Large intestine (tissue), 3 donors: ENCODE results near the gene KLHL13. TPM values are rescaled to one million over a fixed set of nuclear protein-coding genes. Genes with fewer than 3 reads are reported as not detected.

Source experiments
- DNase-seq, 2 donors: peaks; one replicate each; pipeline versions ENCODE4 v3.0.0 to v3.0.0-alpha.2; 2013
- H3K27ac ChIP-seq: one replicate; pipeline ENCODE4 v1.5.1; 2013; ENCODE audit warnings: low read length
- H3K27me3 ChIP-seq: 2 replicates; pipeline ENCODE4 v1.6.1; 2013; ENCODE audit warnings: low read length; ENCODE audit not compliant: control insufficient read depth, insufficient read depth
- H3K36me3 ChIP-seq: 2 replicates; pipeline ENCODE4 v1.6.1; 2013; ENCODE audit warnings: low read length; ENCODE audit not compliant: control insufficient read depth, insufficient read depth
- H3K4me1 ChIP-seq: one replicate; pipeline ENCODE4 v1.6.1; 2013; ENCODE audit warnings: low read length; ENCODE audit not compliant: control insufficient read depth, insufficient read depth
- H3K4me3 ChIP-seq: one replicate; pipeline ENCODE4 v1.5.1; 2013; ENCODE audit warnings: low read length
- H3K9me3 ChIP-seq: one replicate; pipeline ENCODE4 v1.6.1; 2013; ENCODE audit warnings: mild to moderate bottlenecking, low read depth, low read length, moderate library complexity; ENCODE audit not compliant: control insufficient read depth
- WGBS: methylation state at CpG from one replicate; pipeline ENCODE4 v1.1.5; 2013; ENCODE audit warnings: low lambda C conversion rate; ENCODE audit not compliant: insufficient coverage; 5-methylcytosine and 5-hydroxymethylcytosine counted together
- polyA plus RNA-seq: library from polyadenylated mRNA; unstranded; fragments of 120-200 nt; gene quantifications from one replicate; pipeline ENCODE4 v1.2.1, GENCODE V29; 2013

KLHL13 gene
- polyA plus RNA-seq, 1 donor, result 73.6 TPM

DNA sequence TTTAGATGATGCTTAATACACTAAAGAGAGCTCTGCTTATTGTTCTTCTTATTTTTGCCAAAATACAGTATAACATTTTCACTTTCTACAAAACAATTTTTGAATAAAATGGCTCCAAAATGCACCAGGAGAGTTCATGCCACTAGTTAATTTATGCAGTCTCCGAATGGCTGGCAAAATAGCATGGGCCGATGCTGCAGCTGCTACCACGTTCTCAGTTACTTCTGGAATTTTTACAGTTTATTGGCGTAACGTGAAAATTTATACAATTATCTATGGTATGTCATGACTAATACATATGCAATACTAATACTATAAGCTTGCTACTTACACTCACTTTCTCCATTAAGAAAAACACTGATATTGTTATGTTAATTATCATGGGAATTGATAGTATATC lies 16.5 kb downstream of the KLHL13 start:
- WGBS, result no CpG with 5 or more reads among the region's 5 CpGs
- no peak for DNase-seq
- no peak overlapping the region for H3K27ac ChIP-seq
- H3K4me1 ChIP-seq, result no peaks in the 10 kb centered on the region
- H3K9me3 ChIP-seq, result no peaks in the 10 kb centered on the region
- no peaks in the 10 kb centered on the region for H3K27me3 ChIP-seq
- H3K36me3 ChIP-seq, result no peaks in the 10 kb centered on the region
- no peak overlapping the region for H3K4me3 ChIP-seq

GRCh38 chrX:118088084-118088483 lies 28.5 kb downstream of the KLHL13 start:
- WGBS, result no CpG with 5 or more reads among the region's 4 CpGs
- H3K4me1 ChIP-seq, result no peaks in the 10 kb centered on the region
- H3K4me3 ChIP-seq, result no peak overlapping the region
- H3K36me3 ChIP-seq, result no peaks in the 10 kb centered on the region
- DNase-seq, result no peak
- H3K27me3 ChIP-seq, result no peaks in the 10 kb centered on the region
- no peaks in the 10 kb centered on the region for H3K9me3 ChIP-seq
- H3K27ac ChIP-seq, result no peak overlapping the region

GRCh38 chrX:118074196-118074595 lies 42.4 kb downstream of the KLHL13 start:
- no peaks in the 10 kb centered on the region for H3K27me3 ChIP-seq
- DNase-seq, result no peak
- peak overlapping the region; percentile 17 for H3K27ac ChIP-seq
- peaks cover 10% of the 10 kb centered on the region for H3K4me1 ChIP-seq
- WGBS, result no CpG with 5 or more reads among the region's 1 CpG
- no peaks in the 10 kb centered on the region for H3K36me3 ChIP-seq
- no peak overlapping the region for H3K4me3 ChIP-seq
- no peaks in the 10 kb centered on the region for H3K9me3 ChIP-seq

DNA sequence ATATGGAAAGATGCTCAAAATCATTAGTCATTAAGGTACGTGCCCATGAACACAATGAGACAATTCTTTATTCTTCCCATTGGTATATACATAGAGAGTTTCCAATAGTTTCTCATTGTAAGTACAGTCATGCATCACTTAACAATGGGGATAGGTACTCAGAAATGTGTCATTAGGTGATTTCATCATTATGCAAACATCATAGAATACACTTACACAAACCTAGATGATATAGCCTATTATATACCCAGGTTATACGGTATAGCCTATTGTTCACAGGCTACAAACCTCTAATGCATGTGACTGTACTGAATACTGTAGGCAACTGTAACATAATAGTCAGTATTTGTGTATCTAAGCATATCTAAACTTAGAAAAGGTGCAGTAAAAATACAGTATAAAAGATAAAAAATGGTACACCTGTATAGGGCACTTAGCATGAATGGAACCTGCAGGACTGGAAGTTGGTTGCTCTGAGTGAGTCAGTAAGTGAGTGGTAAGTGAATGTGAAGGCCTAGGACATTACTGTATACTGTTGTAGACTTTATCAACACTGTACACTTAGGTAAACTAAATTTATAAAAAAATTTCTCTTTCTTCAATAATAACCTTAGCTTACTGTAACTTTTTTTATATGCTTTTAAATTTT lies 49.6 kb downstream of the KLHL13 start:
- Histone ChIP-seq H3K4me3 (no peak overlapping the region), H3K9me3 (no peaks in the 10 kb centered on the region), H3K27ac (no peak overlapping the region), H3K4me1 (peaks cover 4% of the 10 kb centered on the region), H3K27me3 (no peaks in the 10 kb centered on the region), H3K36me3 (no peaks in the 10 kb centered on the region)
- no CpG with 5 or more reads among the region's 2 CpGs for WGBS
- DNase-seq, result no peak

DNA sequence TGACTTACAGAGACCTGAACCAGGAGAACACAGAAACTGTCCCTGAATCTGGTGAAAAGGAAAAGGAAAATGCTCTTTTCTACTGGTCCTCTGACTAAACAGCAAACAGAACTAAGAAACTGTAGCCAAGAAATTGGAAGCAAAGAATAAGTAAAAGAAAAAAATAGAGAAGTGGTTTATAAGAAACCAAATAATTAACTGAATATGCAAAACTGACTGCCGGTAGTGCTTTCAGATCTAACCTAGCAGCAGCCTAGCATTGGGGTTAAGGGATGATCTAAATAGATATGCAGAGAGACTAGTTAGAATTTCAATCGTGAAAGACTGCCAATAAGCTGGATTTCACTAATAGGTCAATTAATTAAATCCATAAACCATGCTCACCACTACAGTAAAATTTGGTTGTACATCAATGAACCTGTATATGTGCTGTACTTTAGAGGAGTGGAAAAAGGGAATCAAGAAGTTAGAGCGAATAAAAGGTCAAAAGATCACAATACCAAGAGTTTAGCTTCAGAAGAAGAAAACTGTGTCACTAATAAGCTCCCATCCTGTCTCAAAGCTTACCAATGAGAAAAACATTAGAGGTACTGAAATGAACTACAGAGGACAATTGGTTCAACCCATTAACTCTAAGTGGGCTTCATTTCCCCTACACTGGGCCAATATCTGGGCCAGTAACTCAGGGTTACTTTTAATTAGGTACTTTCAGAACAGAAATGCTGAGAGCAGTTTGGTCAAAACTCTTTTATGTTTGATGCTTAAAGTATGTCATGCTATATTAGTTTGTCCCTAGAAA lies 53.6 kb downstream of the KLHL13 start:
- Histone ChIP-seq H3K9me3 (no peaks in the 10 kb centered on the region), H3K4me3 (no peak overlapping the region), H3K27ac (no peak overlapping the region), H3K36me3 (no peaks in the 10 kb centered on the region), H3K27me3 (no peaks in the 10 kb centered on the region), H3K4me1 (peaks cover 7% of the 10 kb centered on the region)
- no CpG with 5 or more reads among the region's 3 CpGs for WGBS
- DNase-seq, result no peak

DNA sequence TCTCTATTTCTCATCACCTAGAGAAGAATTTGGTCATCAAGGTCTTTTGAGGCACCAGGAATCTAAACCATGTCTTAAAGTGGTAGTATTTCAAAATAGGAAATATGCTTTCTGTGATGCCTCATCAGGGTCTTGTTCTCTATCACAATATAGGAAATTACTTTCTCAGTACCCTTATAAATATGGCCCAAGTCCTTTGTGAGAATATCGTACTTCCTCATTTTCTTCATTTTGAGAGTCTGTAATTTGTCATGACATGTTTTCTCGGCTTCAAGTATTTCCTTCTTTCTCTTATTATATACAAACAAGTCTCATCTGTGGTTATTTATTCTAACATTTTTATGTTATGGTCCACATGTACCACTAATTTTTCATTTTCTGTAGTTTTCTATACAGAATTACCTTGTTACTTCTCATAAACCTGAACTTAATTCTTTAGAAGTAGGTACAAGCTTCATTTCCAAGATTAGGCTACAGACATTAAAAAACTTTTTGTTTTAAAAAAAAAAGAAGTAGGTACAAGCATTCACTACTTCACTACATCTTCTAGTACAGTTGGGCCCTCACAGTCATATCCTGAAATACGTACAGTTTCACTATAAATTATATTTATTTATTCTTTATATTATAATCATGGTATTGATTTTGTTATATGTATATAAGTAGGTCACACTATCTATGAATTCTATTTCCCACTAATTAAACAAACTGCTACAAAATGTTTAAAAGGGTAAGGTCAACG lies 54.4 kb downstream of the KLHL13 start:
- no peak overlapping the region for H3K4me3 ChIP-seq
- H3K27ac ChIP-seq, result no peak overlapping the region
- no peaks in the 10 kb centered on the region for H3K36me3 ChIP-seq
- no peaks in the 10 kb centered on the region for H3K27me3 ChIP-seq
- H3K4me1 ChIP-seq, result peaks cover 7% of the 10 kb centered on the region
- no CpG with 5 or more reads among the region's 4 CpGs for WGBS
- no peak for DNase-seq
- H3K9me3 ChIP-seq, result no peaks in the 10 kb centered on the region

DNA sequence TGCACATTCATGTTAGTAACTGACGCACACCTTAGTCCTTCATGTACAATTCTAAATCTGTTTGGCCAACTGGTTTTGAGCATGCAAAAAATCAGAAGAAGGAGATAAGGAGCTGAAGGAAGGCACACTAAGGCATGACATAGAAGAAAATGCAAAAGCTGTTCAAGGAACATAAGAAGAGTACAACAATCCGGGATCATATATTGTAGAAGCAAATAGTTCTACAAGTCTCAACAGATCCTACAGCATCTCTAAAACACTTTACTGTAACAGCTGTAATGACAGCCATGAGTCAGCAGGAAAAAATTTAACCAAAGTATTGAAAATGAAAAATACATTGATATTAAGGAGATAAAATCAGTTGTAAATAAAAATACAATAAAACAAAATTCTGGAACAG lies 57.7 kb downstream of the KLHL13 start:
- no CpG with 5 or more reads among the region's 2 CpGs for WGBS
- DNase-seq, result no peak

GRCh38 chrX:118056870-118057269 lies 59.7 kb downstream of the KLHL13 start:
- Histone ChIP-seq H3K4me3 (no peak overlapping the region), H3K27me3 (no peaks in the 10 kb centered on the region), H3K4me1 (peaks cover 3% of the 10 kb centered on the region), H3K36me3 (no peaks in the 10 kb centered on the region), H3K9me3 (no peaks in the 10 kb centered on the region), H3K27ac (no peak overlapping the region)
- no CpG with 5 or more reads among the region's 2 CpGs for WGBS
- peak in 1 of 2 donors; percentile 29 for DNase-seq

More for the DNA sequence above, 57.7 kb downstream of the KLHL13 start:
- H3K9me3 ChIP-seq, result no peaks in the 10 kb centered on the region
- no peaks in the 10 kb centered on the region for H3K36me3 ChIP-seq
- no peak overlapping the region for H3K27ac ChIP-seq
- H3K4me3 ChIP-seq, result no peak overlapping the region
- H3K27me3 ChIP-seq, result no peaks in the 10 kb centered on the region
- peaks cover 3% of the 10 kb centered on the region for H3K4me1 ChIP-seq

DNA sequence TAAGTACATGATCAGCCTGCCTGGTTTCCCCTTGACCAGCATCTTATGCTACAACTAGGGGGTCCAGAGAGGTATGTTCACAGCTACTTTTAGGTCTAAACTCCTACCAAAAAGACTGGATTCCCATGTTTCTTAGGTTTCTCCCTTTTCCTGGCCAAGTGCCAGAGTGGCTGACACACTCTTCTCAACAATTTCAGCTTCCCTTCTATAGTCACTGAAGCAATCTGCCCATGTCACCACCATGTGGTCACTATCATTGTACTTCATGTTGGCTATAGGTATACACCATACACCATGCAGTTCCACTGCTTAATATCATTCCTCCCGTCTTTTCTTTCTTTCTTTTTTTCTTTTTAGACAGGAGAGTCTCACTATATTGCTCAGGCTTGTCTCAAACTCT lies 66.9 kb downstream of the KLHL13 start:
- no CpG with 5 or more reads among the region's 1 CpG for WGBS
- Histone ChIP-seq H3K27me3 (no peaks in the 10 kb centered on the region), H3K36me3 (no peaks in the 10 kb centered on the region), H3K27ac (no peak overlapping the region), H3K4me1 (peaks cover 3% of the 10 kb centered on the region), H3K4me3 (no peak overlapping the region), H3K9me3 (no peaks in the 10 kb centered on the region)
- DNase-seq, result no peak

- Histone ChIP-seq H3K27ac (no peak overlapping the region), H3K4me3 (no peak overlapping the region), H3K27me3 (no peaks in the 10 kb centered on the region), H3K9me3 (no peaks in the 10 kb centered on the region), H3K36me3 (no peaks in the 10 kb centered on the region), H3K4me1 (peaks cover 3% of the 10 kb centered on the region)
- no peak for DNase-seq
- 90% methylated on average over 4 of the region's 4 CpGs for WGBS
Measured at GRCh38 chrX:118047446-118048186, 69.0 kb downstream of the KLHL13 start.
